Measurements from ENCODE around the gene METTL14. TPM values are rescaled to one million over a fixed set of nuclear protein-coding genes. Genes with fewer than 3 reads are reported as not detected.
"Not testable (repeated sequence)": the region's sequence is repeated elsewhere in the genome, so short reads cannot be mapped to it uniquely, and the experiment has no call there.

The METTL14 gene
- total RNA-seq = 43.9 and 44.8 TPM in 2 replicates

DNA sequence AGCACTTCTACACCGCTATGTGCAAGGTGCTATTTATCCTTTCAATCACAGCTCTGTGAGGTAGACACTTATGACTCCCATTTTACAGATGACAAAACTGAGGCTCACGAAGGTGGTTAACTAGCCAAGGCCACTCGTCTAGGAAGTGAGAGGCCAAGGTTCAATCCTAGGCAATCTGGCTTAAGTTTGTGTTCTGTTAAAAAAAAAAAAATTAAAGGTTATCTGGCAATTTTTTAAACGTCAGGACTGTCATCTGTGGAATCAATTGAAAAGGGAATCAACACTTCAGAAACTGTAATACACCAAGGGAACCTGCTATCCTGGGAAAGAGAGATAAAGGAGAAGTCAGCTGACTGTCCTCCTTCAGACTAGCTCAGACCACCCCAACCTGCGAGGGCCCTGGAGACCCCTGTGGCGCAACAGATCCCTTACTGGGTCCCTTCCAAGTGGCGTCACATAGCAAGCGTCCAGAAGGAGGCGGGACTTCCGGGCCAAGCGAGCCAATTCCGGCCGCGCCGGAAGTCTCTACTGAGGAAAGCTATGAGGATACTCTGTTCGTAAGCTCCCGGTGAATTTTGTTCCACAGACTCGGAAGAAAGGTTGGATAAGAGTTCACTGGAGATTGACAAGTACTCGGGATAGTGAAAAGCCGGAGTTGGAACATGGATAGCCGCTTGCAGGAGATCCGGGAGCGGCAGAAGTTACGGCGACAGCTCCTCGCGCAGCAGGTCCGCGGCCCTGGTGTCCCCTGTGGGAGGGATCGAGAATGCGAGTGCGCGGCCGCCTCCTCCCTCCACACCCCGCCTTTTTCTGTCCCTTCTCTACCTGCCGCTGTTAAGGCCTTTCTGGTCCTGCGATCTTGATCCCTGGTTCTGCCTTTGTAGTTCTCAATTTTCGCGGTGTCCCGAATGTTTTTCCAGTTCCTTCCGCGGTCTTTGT is at the start of gene METTL14:
TSS of gene METTL14 (plus strand) at position 520 of the 939 bp plus-strand sequence. CDS start at position 663, 143 bp downstream.
- intact Hi-C loops (cut with micrococcal nuclease) = loop anchor here (1.0 to 5.0 kb wide), 13 partner anchors 16 to 1381 kb away; partner anchors contain the start of genes MAD2L1, PDE5A and USP53

- intact Hi-C loops (cut with micrococcal nuclease) = not testable (repeated sequence)
Observed at GRCh38 chr4:118636126-118636525, 49.1 kb upstream of the METTL14 start.

GRCh38 chr4:118664665-118665064 is 20.5 kb upstream of the METTL14 start:
- intact Hi-C loops (cut with micrococcal nuclease) = not testable (repeated sequence)

GRCh38 chr4:118669220-118669619 is 16.0 kb upstream of the METTL14 start:
- intact Hi-C loops (cut with micrococcal nuclease) = loop anchor here (1.0 kb wide), 1 partner anchor 16 kb away; the partner anchor contains the start of gene METTL14

DNA sequence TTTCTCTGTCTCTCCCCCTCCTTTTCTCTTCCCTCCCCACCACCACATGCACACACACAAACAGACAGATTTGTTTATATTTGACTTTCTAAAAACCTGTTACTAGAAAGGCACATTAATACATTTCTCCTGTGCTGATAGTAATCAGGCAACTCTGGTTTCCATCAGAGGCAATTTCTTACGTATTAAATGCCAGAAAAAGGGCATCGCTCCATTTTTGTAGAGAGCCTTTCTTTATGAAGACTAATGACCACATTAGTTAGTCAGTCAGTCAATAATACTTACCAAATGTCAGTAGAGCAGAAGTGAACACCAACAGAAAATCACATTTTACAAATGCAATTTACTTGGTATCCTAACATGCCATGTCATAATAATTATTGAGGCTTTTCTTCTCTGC is 14.2 kb upstream of the METTL14 start:
- intact Hi-C loops (cut with micrococcal nuclease) = not testable (repeated sequence)

- intact Hi-C loops (cut with micrococcal nuclease) = no loop called here
Observed at GRCh38 chr4:118676128-118676527, 9.1 kb upstream of the METTL14 start.

DNA sequence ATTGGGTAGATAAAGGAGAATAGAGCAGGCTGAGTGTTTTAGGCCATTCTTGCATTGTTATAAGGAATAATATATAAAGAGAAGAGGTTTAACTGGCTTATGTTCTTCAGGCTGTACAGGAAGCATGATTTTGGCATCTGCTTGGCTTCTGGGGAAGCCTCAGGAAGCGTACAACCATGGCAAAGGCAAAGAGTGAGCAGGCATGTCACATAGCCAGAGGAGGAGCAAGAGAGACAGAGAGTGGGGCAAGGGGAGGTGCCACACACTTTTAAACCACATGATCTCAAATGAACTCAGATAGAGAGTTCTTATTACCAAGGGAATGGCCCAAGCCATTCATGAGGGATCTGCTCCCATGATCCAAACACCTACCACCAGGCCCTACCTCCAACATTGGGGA is 4.4 kb upstream of the METTL14 start:
- intact Hi-C loops (cut with micrococcal nuclease) = no loop called here

DNA sequence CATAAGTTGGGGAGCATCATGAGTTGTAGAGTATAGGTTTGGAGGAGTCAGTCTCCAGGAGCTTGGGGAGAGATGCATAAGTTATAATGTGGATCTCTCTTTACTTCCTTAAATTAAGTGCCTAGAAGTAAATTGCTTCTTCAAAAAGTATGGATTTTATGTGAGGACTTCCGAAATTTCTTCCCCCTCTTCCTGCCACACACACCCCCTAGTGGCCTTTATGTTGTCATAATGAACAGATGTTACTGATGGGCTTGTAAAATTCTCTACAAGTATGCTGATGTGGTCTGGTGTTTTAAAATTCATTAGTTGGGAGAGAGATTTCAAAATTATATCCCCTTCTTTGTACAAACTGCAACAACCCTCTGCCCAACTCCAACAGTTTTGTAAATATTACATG is 2.3 kb upstream of the METTL14 start:
- intact Hi-C loops (cut with micrococcal nuclease) = no loop called here

GRCh38 chr4:118683513-118683912 is 1.7 kb upstream of the METTL14 start:
- intact Hi-C loops (cut with micrococcal nuclease) = no loop called here

DNA sequence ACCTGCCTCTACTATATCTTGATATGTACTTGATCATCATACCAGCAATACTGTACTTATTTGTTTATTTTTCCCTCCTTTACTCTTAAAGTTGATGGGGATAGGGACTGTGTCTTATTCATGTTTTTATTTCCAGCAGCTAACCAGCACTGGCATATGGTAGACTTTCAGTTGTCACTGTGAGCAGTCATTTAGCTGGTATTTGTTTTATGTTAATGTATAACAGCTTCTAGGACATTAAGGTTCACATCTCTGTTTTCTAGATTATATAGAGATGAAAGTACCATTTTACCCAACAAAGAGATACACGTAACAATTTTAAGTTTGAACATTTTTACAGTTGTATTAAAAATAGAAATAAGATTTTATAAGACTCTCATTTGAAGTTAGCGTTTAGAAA is 17.9 kb downstream of the METTL14 start:
- intact Hi-C loops (cut with micrococcal nuclease) = no loop called here

DNA sequence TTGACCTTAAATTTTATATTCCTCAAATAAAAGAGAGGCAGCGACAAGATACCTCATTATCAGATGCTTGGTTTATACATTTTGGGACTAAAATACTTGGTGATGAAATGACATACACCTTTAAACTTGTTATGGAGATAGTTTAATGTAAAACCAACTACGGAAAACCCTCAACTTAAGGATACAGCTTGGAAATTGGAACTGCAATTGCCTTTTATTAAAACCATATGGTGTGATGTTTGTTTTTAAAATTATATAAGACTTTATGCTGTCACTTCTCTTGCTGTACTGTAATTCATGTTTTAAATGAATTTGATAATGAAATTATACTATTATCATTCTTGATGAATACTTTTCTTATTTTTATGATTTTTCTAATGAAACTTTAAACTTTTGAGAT is 25.9 kb downstream of the METTL14 start:
- intact Hi-C loops (cut with micrococcal nuclease) = no loop called here

GRCh38 chr4:118712872-118713271 is 27.7 kb downstream of the METTL14 start:
- intact Hi-C loops (cut with micrococcal nuclease) = no loop called here

- intact Hi-C loops (cut with micrococcal nuclease) = no loop called here
Observed at GRCh38 chr4:118714682-118715081, 29.5 kb downstream of the METTL14 start.

GRCh38 chr4:118716304-118716703 is 31.1 kb downstream of the METTL14 start:
- intact Hi-C loops (cut with micrococcal nuclease) = no loop called here

- intact Hi-C loops (cut with micrococcal nuclease) = no loop called here
Observed at GRCh38 chr4:118718511-118719170, 33.4 kb downstream of the METTL14 start.

DNA sequence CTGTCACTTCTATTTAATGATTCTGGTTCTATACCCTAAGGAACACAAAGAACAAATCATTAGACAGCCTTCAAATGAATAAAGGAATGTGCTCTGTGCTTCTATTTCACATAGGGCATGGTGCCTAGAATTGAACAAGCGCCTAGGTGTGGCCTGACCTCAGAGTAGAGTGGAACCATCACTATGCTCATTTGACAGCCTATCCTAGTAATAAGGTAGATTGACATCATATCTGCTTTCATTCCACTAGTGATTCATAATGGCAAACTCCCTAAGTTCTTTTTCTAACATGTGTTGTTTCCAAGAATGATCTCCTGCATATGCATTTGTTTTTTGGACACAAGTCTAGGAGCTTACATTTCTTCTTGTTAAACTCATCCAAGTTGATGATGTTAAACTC is 36.6 kb downstream of the METTL14 start:
- intact Hi-C loops (cut with micrococcal nuclease) = no loop called here

DNA sequence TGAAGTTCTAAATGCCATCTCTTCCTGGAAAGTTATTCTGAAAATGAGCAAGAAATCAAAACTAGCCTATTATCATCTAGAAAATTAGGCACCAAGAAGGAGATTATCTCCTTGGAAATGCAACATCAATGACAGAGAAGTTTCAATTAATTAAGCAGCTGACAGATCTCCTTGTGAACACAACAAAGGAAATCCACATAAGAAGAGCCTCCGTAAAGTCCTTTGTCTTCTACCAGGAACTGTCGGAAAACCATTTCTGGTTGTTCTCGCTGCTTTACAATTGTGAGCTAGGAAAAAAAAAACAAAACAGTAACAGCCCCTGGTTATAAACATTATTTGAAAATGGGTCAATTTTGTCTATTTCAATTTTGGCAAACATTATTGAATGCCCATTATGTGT is 38.2 kb downstream of the METTL14 start:
- intact Hi-C loops (cut with micrococcal nuclease) = no loop called here

DNA sequence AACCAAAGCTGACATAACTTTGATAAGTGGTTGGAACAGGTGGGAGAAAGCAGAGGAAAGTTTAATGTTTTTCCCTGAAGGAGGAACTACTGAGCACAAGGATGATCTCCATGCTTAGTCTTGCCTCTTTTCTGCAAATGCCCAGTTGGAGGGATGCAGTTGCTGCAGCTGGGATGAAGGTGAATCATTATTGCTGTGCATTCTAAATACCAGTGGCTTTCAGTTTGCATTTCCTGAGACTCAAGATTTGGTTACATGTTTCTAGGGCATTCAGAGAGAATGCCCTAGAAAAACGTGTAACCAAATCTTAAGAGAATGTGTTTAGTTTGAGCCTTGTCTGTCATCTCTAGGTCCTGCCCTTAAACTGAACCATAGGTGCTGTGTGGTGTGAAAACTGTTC is 42.2 kb downstream of the METTL14 start:
- intact Hi-C loops (cut with micrococcal nuclease) = no loop called here

DNA sequence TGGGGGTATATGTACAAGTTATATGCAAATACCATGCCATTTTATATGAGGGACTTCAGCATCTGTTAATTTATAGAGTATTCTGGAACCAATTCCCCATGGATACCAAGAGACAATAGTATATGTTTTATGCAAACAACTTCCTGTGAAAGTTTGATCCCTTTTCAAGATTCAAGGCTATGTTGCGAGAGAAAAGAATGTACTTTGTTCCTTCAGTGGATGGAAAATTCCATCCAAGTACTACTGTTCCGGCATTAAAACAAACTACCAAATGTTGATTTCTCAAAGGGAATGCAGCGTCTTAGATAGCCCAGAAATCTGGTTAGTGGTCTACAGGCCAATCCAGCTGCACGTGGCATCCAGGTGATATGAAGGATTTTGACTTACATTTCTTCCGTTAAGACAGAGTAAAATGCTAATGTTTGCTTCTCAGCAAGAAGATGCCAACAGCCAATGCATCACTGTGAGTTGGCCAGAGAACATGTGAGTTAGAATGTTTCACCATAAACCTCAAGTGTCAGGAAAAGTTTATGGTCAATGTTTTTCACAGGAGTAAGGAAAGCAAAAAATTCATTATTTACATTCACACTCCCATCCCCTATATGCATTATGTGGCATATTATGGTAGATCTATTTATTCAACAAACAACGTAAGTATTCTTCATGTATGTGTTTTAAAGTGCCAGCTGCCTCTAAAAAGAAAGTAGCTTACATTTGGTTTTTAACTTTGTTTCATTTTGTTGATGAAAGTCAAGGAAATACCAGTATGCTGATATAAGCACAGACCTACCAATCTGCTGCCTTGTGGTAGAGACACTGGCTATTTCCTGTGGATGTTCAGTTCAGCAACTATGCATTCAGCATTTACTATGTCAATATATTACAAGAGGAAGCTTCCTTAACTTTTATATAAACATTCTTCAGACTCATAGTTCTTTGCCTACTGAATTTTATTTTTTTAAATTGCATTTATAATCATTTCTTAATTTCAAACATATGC is 44.4 kb downstream of the METTL14 start:
- intact Hi-C loops (cut with micrococcal nuclease) = loop anchor here (1.0 kb wide), 3 partner anchors 10 to 106 kb away; partner anchors contain the start of gene METTL14

- intact Hi-C loops (cut with micrococcal nuclease) = loop anchor here (1.0 kb wide), 3 partner anchors 9 to 105 kb away; partner anchors contain the start of gene METTL14
Observed at GRCh38 chr4:118730683-118731082, 45.5 kb downstream of the METTL14 start.

Data from T-helper 1 cell treated with Interleukin-12 subunit alpha and Interleukin-12 subunit beta and Interleukin-4 antibody, amounts not matched to agents 30 ng/mL and 1 ng/mL, for 36 hours (primary cell).